ENCODE data around the gene EHD3. TPM values are rescaled to one million over a fixed set of nuclear protein-coding genes. Genes with fewer than 3 reads are reported as not detected.
"Not testable (repeated sequence)": the region's sequence is repeated elsewhere in the genome, so short reads cannot be mapped to it uniquely, and the experiment has no call there.

The EHD3 gene
- total RNA-seq, 4 donors from 2014 or later: 0.88 to 20.6 (median 2.1) TPM

- H3K27ac ChIP-seq: no peak overlapping the region
- no peak overlapping the region for H3K4me3 ChIP-seq
- DNase-seq: no peak
- no peaks in the 10 kb centered on the region for H3K27me3 ChIP-seq
- H3K4me1 ChIP-seq: no peaks in the 10 kb centered on the region
- no peaks in the 10 kb centered on the region for H3K36me3 ChIP-seq
- TF ChIP-seq POLR2A (IDR thresholded peaks at IDR 0.05): no peak
- TF ChIP-seq, protein P1, sequence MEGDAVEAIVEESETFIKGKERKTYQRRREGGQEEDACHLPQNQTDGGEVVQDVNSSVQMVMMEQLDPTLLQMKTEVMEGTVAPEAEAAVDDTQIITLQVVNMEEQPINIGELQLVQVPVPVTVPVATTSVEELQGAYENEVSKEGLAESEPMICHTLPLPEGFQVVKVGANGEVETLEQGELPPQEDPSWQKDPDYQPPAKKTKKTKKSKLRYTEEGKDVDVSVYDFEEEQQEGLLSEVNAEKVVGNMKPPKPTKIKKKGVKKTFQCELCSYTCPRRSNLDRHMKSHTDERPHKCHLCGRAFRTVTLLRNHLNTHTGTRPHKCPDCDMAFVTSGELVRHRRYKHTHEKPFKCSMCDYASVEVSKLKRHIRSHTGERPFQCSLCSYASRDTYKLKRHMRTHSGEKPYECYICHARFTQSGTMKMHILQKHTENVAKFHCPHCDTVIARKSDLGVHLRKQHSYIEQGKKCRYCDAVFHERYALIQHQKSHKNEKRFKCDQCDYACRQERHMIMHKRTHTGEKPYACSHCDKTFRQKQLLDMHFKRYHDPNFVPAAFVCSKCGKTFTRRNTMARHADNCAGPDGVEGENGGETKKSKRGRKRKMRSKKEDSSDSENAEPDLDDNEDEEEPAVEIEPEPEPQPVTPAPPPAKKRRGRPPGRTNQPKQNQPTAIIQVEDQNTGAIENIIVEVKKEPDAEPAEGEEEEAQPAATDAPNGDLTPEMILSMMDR (IDR thresholded peaks at IDR 0.05): no peak
- no peaks in the 10 kb centered on the region for H3K9me3 ChIP-seq
Measured at GRCh38 chr2:31274401-31275075, 40.6 kb downstream of the EHD3 start.

DNA sequence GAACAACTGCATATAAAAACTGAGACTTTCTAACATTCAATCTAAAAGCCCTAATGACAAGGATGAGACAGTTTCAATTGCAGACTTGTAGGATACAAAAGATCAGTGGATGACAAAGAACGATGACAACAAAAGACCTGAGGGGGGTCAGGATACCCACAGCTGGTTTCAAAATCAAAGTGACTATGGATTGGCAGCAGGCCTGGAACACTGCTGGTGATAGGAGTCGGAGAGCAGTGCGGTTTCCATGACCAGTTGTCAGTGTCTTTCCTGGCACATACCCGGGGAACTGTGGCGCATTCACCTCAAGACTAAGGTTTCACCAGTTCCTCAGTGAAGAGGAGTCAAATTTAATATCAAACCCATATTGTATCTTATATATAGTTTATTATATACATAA is 42.0 kb downstream of the EHD3 start:
- Histone ChIP-seq H3K27me3 (no peaks in the 10 kb centered on the region), H3K9me3 (no peaks in the 10 kb centered on the region), H3K4me3 (no peak overlapping the region), H3K4me1 (no peaks in the 10 kb centered on the region), H3K27ac (no peak overlapping the region), H3K36me3 (no peaks in the 10 kb centered on the region)
- DNase-seq: no peak
- TF ChIP-seq, protein P1 (IDR thresholded peaks at IDR 0.05): no peak
- no peak for TF ChIP-seq POLR2A (IDR thresholded peaks at IDR 0.05)

GRCh38 chr2:31277621-31278020 is 43.7 kb downstream of the EHD3 start:
- Histone ChIP-seq H3K4me3 (no peak overlapping the region), H3K27ac (no peak overlapping the region), H3K36me3 (no peaks in the 10 kb centered on the region), H3K9me3 (no peaks in the 10 kb centered on the region), H3K27me3 (no peaks in the 10 kb centered on the region), H3K4me1 (no peaks in the 10 kb centered on the region)
- TF ChIP-seq, protein P1 (IDR thresholded peaks at IDR 0.05): no peak
- no peak for TF ChIP-seq POLR2A (IDR thresholded peaks at IDR 0.05)
- DNase-seq: no peak

GRCh38 chr2:31282634-31283033 is 48.7 kb downstream of the EHD3 start:
- Histone ChIP-seq H3K9me3 (no peaks in the 10 kb centered on the region), H3K4me1 (no peaks in the 10 kb centered on the region), H3K27ac (peak overlapping the region in 1 of 4 donors; percentile 26), H3K27me3 (no peaks in the 10 kb centered on the region), H3K4me3 (no peak overlapping the region), H3K36me3 (no peaks in the 10 kb centered on the region)
- TF ChIP-seq, protein P1 (IDR thresholded peaks at IDR 0.05): no peak
- no peak for TF ChIP-seq POLR2A (IDR thresholded peaks at IDR 0.05)
- DNase-seq: no peak

DNA sequence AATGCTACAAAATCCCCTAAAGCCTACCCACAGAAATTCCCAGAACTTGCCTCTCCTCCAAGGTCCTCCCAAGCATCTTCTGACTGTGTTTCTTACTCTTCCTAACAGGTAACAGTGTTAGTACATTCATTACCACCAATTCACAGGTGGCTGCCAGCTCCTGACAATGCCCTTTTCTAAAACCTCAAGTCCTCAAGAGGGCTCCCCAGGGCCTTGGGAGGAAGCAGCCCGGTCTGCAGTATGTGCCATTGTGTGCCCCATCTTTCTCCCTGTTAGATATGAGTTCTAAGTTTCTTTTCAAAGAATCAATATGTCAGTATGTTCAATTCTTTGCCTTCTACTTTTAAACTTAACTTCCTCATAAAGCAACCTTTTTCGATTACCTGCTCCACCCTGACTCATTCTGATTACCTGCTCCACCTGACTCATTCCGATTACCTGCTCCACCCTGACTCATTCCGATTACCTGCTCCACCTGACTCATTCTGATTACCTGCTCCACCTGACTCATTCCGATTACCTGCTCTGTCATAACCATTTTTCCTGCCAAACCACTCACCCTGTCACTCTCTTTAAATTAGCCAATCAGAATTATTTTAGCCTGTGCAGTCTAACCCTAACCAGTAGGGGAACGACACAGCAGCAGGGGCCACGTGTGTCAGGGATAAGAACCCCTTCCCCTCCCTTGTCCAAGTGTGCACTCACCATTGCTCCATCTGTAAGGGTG is 49.4 kb downstream of the EHD3 start:
- H3K36me3 ChIP-seq, H3K27me3 ChIP-seq, H3K4me1 ChIP-seq, H3K9me3 ChIP-seq, DNase-seq, H3K4me3 ChIP-seq: not testable (repeated sequence)
- peak overlapping the region in 1 of 4 donors; percentile 26 for H3K27ac ChIP-seq

GRCh38 chr2:31284107-31284506 is 50.2 kb downstream of the EHD3 start:
- TF ChIP-seq, protein P1 (IDR thresholded peaks at IDR 0.05): no peak
- no peak for TF ChIP-seq POLR2A (IDR thresholded peaks at IDR 0.05)
- Histone ChIP-seq H3K27me3 (no peaks in the 10 kb centered on the region), H3K4me1 (no peaks in the 10 kb centered on the region), H3K27ac (no peak overlapping the region), H3K36me3 (no peaks in the 10 kb centered on the region), H3K4me3 (no peak overlapping the region), H3K9me3 (no peaks in the 10 kb centered on the region)
- no peak for DNase-seq

All from Peyer's patch (tissue), 4 donors.